Measurements from ENCODE around the gene PHPT1.
A peak's percentile ranks its signal among the peaks of the same experiment; 100 is the strongest.
"Not testable (repeated sequence)": the region's sequence is repeated elsewhere in the genome, so short reads cannot be mapped to it uniquely, and the experiment has no call there.

The PHPT1 gene

GRCh38 chr9:136849038-136849959 lies at the start of gene PHPT1:
Gene PHPT1 (plus strand): TSS chr9:136849409. CDS start chr9:136849431, 22 bp downstream.
- DNase-seq = peak; percentile 98

GRCh38 chr9:136799854-136800657 lies 49.2 kb upstream of the PHPT1 start:
- DNase-seq = peak; percentile 91

- DNase-seq = no peak
Observed at GRCh38 chr9:136802321-136802720, 46.9 kb upstream of the PHPT1 start.

- DNase-seq = not testable (repeated sequence)
Observed at GRCh38 chr9:136803009-136803550, 46.1 kb upstream of the PHPT1 start.

- DNase-seq = no peak
Observed at GRCh38 chr9:136803551-136804508, 45.4 kb upstream of the PHPT1 start.

GRCh38 chr9:136804509-136805206 lies 44.6 kb upstream of the PHPT1 start:
- no peak for DNase-seq

- no peak for DNase-seq
Observed at GRCh38 chr9:136805207-136805740, 43.9 kb upstream of the PHPT1 start.

GRCh38 chr9:136806067-136806466 lies 43.1 kb upstream of the PHPT1 start:
- no peak for DNase-seq

GRCh38 chr9:136806631-136807201 lies 42.5 kb upstream of the PHPT1 start:
- DNase-seq = no peak

GRCh38 chr9:136807281-136808074 lies 41.7 kb upstream of the PHPT1 start, which contains the start of gene RABL6:
Gene RABL6 (plus strand): TSS chr9:136807948. CDS start chr9:136808197, 249 bp downstream.
- peak; percentile 39 for DNase-seq

- DNase-seq = peak; percentile 28
Observed at GRCh38 chr9:136808075-136808805, 41.0 kb upstream of the PHPT1 start.

GRCh38 chr9:136808806-136809158 lies 40.4 kb upstream of the PHPT1 start:
- DNase-seq = no peak

GRCh38 chr9:136814725-136815421 lies 34.3 kb upstream of the PHPT1 start:
- DNase-seq = no peak

- DNase-seq = no peak
Observed at GRCh38 chr9:136815422-136815782, 33.8 kb upstream of the PHPT1 start.

- no peak for DNase-seq
Observed at GRCh38 chr9:136820971-136821825, 28.0 kb upstream of the PHPT1 start.

GRCh38 chr9:136821826-136822544 lies 27.2 kb upstream of the PHPT1 start:
- no peak for DNase-seq
